B cell (primary cell): Measurements from ENCODE around the gene MPZL2. TPM values are rescaled to one million over a fixed set of nuclear protein-coding genes. Genes with fewer than 3 reads are reported as not detected.

ENCODE experiments used
- ATAC-seq: fragments of 200-7000 bp; cut with Tn5 transposase; one replicate; pipeline ENCODE4 v1.10.0; 2021; ENCODE audit warnings: low read depth, mild to moderate bottlenecking, moderate number of reproducible peaks, moderate library complexity
- CTCF ChIA-PET: fragments of 350-600 bp; sonication (Branson Sonifier 250); formaldehyde crosslinking; loops from one replicate; lab custom pipeline; 2021; ENCODE audit warnings: antibody characterized with exemption, inconsistent platforms; lab: Charles Lee
- POLR2A ChIA-PET: fragments of 350-600 bp; sonication (Branson Sonifier 250); formaldehyde crosslinking; loops from one replicate; lab custom pipeline; 2021; ENCODE audit warnings: antibody characterized with exemption; lab: Charles Lee
- DNase-seq: peaks from one replicate; pipeline ENCODE4 v3.0.0; 2013
- H2AFZ ChIP-seq: 2 replicates; pipeline ENCODE4 v1.6.1; 2012; ENCODE audit warnings: mild to moderate bottlenecking, low read depth, low read length; ENCODE audit not compliant: insufficient read depth, poor library complexity, severe bottlenecking
- H3K27ac ChIP-seq, 2 donors: 1 replicate in 1 of 2; 2 replicates in 1 of 2; pipeline ENCODE4 v1.5.1; 2012 to 2013; ENCODE audit warnings: low read length in 2 of 2, mild to moderate bottlenecking in 2 of 2, moderate library complexity in 1 of 2
- H3K27me3 ChIP-seq, 4 experiments: fragments of 200-600 bp in 1 of 4; sonication (generic) in 1 of 4; replicated peaks in 1 of 4; 1 replicate in 2 of 4; 2 replicates in 2 of 4; pipeline versions ENCODE4 v1.6.1 to v1.7.0; 2013 to 2016; ENCODE audit warnings: low read length in 3 of 4, mild to moderate bottlenecking in 2 of 4, mixed read lengths in 1 of 4, moderate library complexity in 1 of 4; ENCODE audit not compliant: insufficient read depth in 4 of 4, control insufficient read depth in 3 of 4; ENCODE audit errors: control extremely low read depth in 1 of 4
- H3K36me3 ChIP-seq, 2 experiments: replicated peaks in 1 of 2; 1 replicate in 1 of 2; 2 replicates in 1 of 2; pipeline versions ENCODE4 v1.6.1 to v1.7.1; 2013; ENCODE audit warnings: low read length in 1 of 2; ENCODE audit not compliant: insufficient read depth in 2 of 2, control insufficient read depth in 1 of 2; ENCODE audit errors: control extremely low read depth in 1 of 2, extremely low read depth in 1 of 2
- H3K4me1 ChIP-seq, 2 donors: fragments of 200-600 bp in 1 of 2; sonication (generic) in 1 of 2; 1 replicate in 1 of 2; 2 replicates in 1 of 2; pipeline versions ENCODE4 v1.5.1 to v1.6.1; 2013 to 2017; ENCODE audit warnings: low read length in 2 of 2; ENCODE audit not compliant: control insufficient read depth in 2 of 2, insufficient read depth in 2 of 2
- H3K4me2 ChIP-seq: replicated peaks from 2 replicates; pipeline ENCODE3; 2012; ENCODE audit warnings: mild to moderate bottlenecking, low read depth, low read length; ENCODE audit not compliant: poor library complexity, severe bottlenecking
- H3K4me3 ChIP-seq, 5 experiments: fragments of 200-600 bp in 1 of 5; sonication (generic) in 1 of 5; 1 replicate in 3 of 5; 2 replicates in 2 of 5; pipeline versions ENCODE4 v1.5.1 to v1.7.0; 2011 to 2016; ENCODE audit warnings: low read length in 4 of 5, mild to moderate bottlenecking in 4 of 5, low read depth in 2 of 5, control low read depth in 1 of 5, moderate library complexity in 1 of 5; ENCODE audit not compliant: insufficient read depth in 1 of 5; ENCODE audit errors: control extremely low read depth in 1 of 5, extremely low read depth in 1 of 5
- H3K79me2 ChIP-seq: fragments of 200-600 bp; sonication (generic); one replicate; pipeline ENCODE4 v1.6.0; 2016; ENCODE audit warnings: low read length; ENCODE audit not compliant: control insufficient read depth, insufficient read depth
- H3K9ac ChIP-seq: fragments of 200-600 bp; sonication (generic); 2 replicates; pipeline ENCODE4 v1.6.1; 2017; ENCODE audit warnings: mild to moderate bottlenecking, low read length, moderate library complexity
- H3K9me3 ChIP-seq, 3 donors: one replicate each; pipeline versions ENCODE4 v1.6.1 to v1.7.1; 2013; ENCODE audit warnings: low read length in 2 of 3; ENCODE audit not compliant: control insufficient read depth in 2 of 3, insufficient read depth in 1 of 3; ENCODE audit errors: control extremely low read depth in 1 of 3
- H4K20me1 ChIP-seq: 2 replicates; pipeline ENCODE4 v1.6.0; 2012; ENCODE audit warnings: mild to moderate bottlenecking, low read length; ENCODE audit not compliant: insufficient read depth, control insufficient read depth, poor library complexity, severe bottlenecking
- H3K27ac Mint-ChIP-seq: one replicate; pipeline ENCODE4 v1.8.0; 2021; ENCODE audit warnings: mixed read lengths
- H3K27me3 Mint-ChIP-seq: one replicate; pipeline ENCODE4 v1.8.0; 2021; ENCODE audit warnings: mixed read lengths
- H3K4me1 Mint-ChIP-seq: one replicate; pipeline ENCODE4 v1.8.0; 2021; ENCODE audit warnings: mixed read lengths
- H3K4me3 Mint-ChIP-seq: one replicate; pipeline ENCODE4 v1.8.0; 2021; ENCODE audit warnings: mixed read lengths
- H3K9me3 Mint-ChIP-seq: one replicate; pipeline ENCODE4 v1.8.0; 2022; ENCODE audit warnings: mixed read lengths; ENCODE audit not compliant: insufficient read depth
- EZH2 ChIP-seq: IDR thresholded peaks from 2 replicates; pipeline ENCODE4 v1.6.1; 2012; ENCODE audit warnings: borderline replicate concordance, low read depth, mild to moderate bottlenecking, moderate library complexity, low read length; ENCODE audit not compliant: insufficient read depth, poor library complexity, severe bottlenecking
- WGBS: methylation state at CpG from one replicate; pipeline ENCODE4 v1.1.5; 2013; ENCODE audit warnings: missing lambda C conversion rate; ENCODE audit not compliant: insufficient coverage; 5-methylcytosine and 5-hydroxymethylcytosine counted together
- intact Hi-C: fragments of 100-400 bp; cut with micrococcal nuclease; formaldehyde crosslinking; loops from one replicate; pipeline ENCODE4 v1.10.0; 2022
- polyA plus RNA-seq: library from polyadenylated mRNA; depleted of rRNA; stranded (reverse); fragments of >200 nt; gene quantifications from 2 replicates; pipeline ENCODE4 v1.2.3, GENCODE V29; 2012
- total RNA-seq, 2 donors: library from RNA; stranded (reverse); fragments of 120-200 nt in 1 of 2; gene quantifications; 1 replicate in 1 of 2; 2 replicates in 1 of 2; pipeline versions ENCODE4 v1.2.3 to v1.2.4, GENCODE V29; 2013 to 2022
- TF ChIP-seq, protein P1 (sequence below): fragments of 200-600 bp; IDR thresholded peaks from one replicate; pipeline ENCODE4 v1.8.0; 2022; ENCODE audit warnings: antibody characterized with exemption, mild to moderate bottlenecking

The MPZL2 gene
- total and polyA plus RNA-seq, 2 donors (not counting 1 experiment from before 2014, with no cell fraction given) = 1.2 TPM; not detected in 1

DNA sequence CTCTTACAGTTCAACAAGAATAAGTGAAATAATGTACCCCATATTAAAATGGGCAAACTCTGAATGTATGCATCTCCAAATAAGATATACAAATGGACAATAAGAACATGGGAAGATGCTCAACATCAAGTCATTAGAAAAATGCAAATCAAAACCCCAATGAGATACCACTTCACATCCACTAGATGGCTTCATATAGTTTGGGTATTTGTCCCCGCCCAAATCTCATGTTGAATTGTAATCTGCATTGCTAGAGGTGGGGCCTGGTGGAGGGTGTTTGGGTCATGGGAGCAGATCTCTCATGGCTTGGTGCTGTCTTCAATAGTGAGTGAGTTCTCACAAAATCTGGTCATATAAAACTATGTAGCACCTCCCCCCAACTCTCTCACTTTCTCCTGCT, 5.7 kb downstream of the MPZL2 start:
- Histone ChIP-seq H3K36me3 (no peaks in the 10 kb centered on the region), H3K27ac (no peak overlapping the region), H3K4me1 (peaks cover under 1 to 1% of the 10 kb centered on the region in 2 donors), H3K27me3 (peaks cover 0 to 27% (median 21%) of the 10 kb centered on the region in 4 experiments), H3K9ac (no peak overlapping the region), H4K20me1 (no peaks in the 10 kb centered on the region), H3K4me2 (no peak overlapping the region), H3K79me2 (no peaks in the 10 kb centered on the region), H3K9me3 (peaks cover 0 to 2% (median 0%) of the 10 kb centered on the region in 3 donors), H2AFZ (no peak overlapping the region), H3K4me3 (no peak overlapping the region)
- WGBS = no CpG with 5 or more reads among the region's 1 CpG
- peaks cover 52% of the 10 kb centered on the region for H3K27me3 Mint-ChIP-seq
- peaks cover 1% of the 10 kb centered on the region for H3K4me1 Mint-ChIP-seq
- no peak for TF ChIP-seq EZH2
- TF ChIP-seq, protein P1, sequence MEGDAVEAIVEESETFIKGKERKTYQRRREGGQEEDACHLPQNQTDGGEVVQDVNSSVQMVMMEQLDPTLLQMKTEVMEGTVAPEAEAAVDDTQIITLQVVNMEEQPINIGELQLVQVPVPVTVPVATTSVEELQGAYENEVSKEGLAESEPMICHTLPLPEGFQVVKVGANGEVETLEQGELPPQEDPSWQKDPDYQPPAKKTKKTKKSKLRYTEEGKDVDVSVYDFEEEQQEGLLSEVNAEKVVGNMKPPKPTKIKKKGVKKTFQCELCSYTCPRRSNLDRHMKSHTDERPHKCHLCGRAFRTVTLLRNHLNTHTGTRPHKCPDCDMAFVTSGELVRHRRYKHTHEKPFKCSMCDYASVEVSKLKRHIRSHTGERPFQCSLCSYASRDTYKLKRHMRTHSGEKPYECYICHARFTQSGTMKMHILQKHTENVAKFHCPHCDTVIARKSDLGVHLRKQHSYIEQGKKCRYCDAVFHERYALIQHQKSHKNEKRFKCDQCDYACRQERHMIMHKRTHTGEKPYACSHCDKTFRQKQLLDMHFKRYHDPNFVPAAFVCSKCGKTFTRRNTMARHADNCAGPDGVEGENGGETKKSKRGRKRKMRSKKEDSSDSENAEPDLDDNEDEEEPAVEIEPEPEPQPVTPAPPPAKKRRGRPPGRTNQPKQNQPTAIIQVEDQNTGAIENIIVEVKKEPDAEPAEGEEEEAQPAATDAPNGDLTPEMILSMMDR = no peak
- DNase-seq (no peak), ATAC-seq (no peak)
- H3K4me3 Mint-ChIP-seq = no peak overlapping the region
- H3K9me3 Mint-ChIP-seq = no peaks in the 10 kb centered on the region
- ChIA-PET CTCF (interaction anchor here (2.6 to 2.9 kb wide), 2 partner anchors 19 to 60 kb away, joined by 7 to 19 read pairs; no protein-coding TSS in a partner anchor), POLR2A (no interaction called here)
- no peak overlapping the region for H3K27ac Mint-ChIP-seq
- intact Hi-C loops = no loop called here

DNA sequence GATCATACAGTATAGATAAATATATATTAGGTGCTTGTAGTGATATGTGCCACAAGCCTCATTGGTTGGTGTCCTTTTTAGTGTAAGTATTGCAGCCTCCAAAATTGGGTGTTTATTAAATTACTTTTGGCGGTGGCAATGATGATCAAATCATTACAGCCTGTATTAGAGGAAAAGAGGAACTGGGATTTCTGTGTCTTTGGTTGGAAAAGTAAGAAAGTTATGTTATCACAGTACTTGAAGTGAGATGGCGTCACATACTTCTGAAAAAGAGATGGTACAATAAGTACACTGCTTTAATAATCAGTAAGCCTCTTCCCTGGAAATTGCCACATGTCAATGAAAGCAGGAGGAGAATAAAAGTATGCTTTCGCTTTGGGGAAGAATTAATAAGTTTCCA, 11.4 kb downstream of the MPZL2 start:
- peak overlapping the region; percentile 91 to 97 for H3K27ac ChIP-seq
- H3K27me3 ChIP-seq = no peaks in the 10 kb centered on the region
- ChIA-PET CTCF (interaction anchor here (0.6 to 1.5 kb wide), 3 partner anchors 39 to 81 kb away, joined by 3 to 16 read pairs (median 3); no protein-coding TSS in a partner anchor), POLR2A (interaction anchor here (0.6 kb wide), 1 partner anchor 98 kb away, joined by 3 read pairs; no protein-coding TSS in a partner anchor)
- H3K4me3 ChIP-seq = peak overlapping the region; percentile 96 to 100 (median 97)
- Mint-ChIP-seq H3K4me3 (peak overlapping the region; percentile 98), H3K9me3 (no peaks in the 10 kb centered on the region), H3K27ac (peak overlapping the region; percentile 99), H3K27me3 (peaks cover 20% of the 10 kb centered on the region), H3K4me1 (peaks cover 13% of the 10 kb centered on the region)
- peaks cover 6 to 10% of the 10 kb centered on the region in 2 donors for H3K4me1 ChIP-seq
- ATAC-seq (no peak), DNase-seq (no peak)
- H3K4me2 ChIP-seq = peak overlapping the region; percentile 80
- H3K9ac ChIP-seq = peak overlapping the region; percentile 87
- H3K36me3 ChIP-seq = no peaks in the 10 kb centered on the region
- H3K9me3 ChIP-seq = peaks cover 0 to 5% (median 0%) of the 10 kb centered on the region in 3 donors
- intact Hi-C loops = loop anchor here (1.0 to 5.0 kb wide), 5 partner anchors 11 to 185 kb away; partner anchors contain the start of genes KMT2A and UBE4A
- no peaks in the 10 kb centered on the region for H4K20me1 ChIP-seq
- WGBS = no CpG with 5 or more reads among the region's 3 CpGs
- peaks cover 16% of the 10 kb centered on the region for H3K79me2 ChIP-seq
- H2AFZ ChIP-seq = peak overlapping the region; percentile 89
- TF ChIP-seq EZH2 = no peak
- TF ChIP-seq, protein P1 = no peak
